HUES64 (cell line): ENCODE results near the gene MEIS1.

Experiments
- H3K27ac ChIP-seq: 2 replicates; pipeline ENCODE4 v1.7.0; 2013; ENCODE audit warnings: low read depth, low read length, inconsistent platforms
- H3K27me3 ChIP-seq: 2 replicates; pipeline ENCODE4 v1.6.1; 2013; ENCODE audit warnings: mild to moderate bottlenecking, low read length; ENCODE audit not compliant: insufficient read depth
- H3K36me3 ChIP-seq: 2 replicates; pipeline ENCODE4 v1.6.1; 2013; ENCODE audit warnings: mild to moderate bottlenecking, low read length; ENCODE audit not compliant: insufficient read depth
- H3K4me1 ChIP-seq: 2 replicates; pipeline ENCODE4 v1.6.1; 2013; ENCODE audit warnings: mild to moderate bottlenecking, low read length, moderate library complexity; ENCODE audit not compliant: insufficient read depth
- H3K4me3 ChIP-seq: 2 replicates; pipeline ENCODE4 v1.5.1; 2013; ENCODE audit warnings: mild to moderate bottlenecking, low read length, moderate library complexity
- H3K9ac ChIP-seq: 2 replicates; pipeline ENCODE4 v1.6.1; 2013; ENCODE audit warnings: mild to moderate bottlenecking, low read depth, low read length
- H3K9me3 ChIP-seq: 2 replicates; pipeline ENCODE4 v1.6.1; 2013; ENCODE audit warnings: low read depth, low read length; ENCODE audit not compliant: insufficient read depth
- WGBS: fragments of 150-250, 120-280 bp; methylation state at CpG from one replicate; pipeline ENCODE4 v1.1.7; 2013; ENCODE audit warnings: missing lambda C conversion rate; 5-methylcytosine and 5-hydroxymethylcytosine counted together

Gene MEIS1

GRCh38 chr2:66519264-66519843, 84.4 kb downstream of the MEIS1 start:
- 83% methylated on average over 6 of the region's 6 CpGs for WGBS
- H3K27me3 ChIP-seq, result no peaks in the 10 kb centered on the region
- H3K4me3 ChIP-seq, result no peak overlapping the region
- peaks cover 39% of the 10 kb centered on the region for H3K4me1 ChIP-seq
- H3K27ac ChIP-seq, result no peak overlapping the region
- H3K9me3 ChIP-seq, result no peaks in the 10 kb centered on the region
- no peaks in the 10 kb centered on the region for H3K36me3 ChIP-seq
- no peak overlapping the region for H3K9ac ChIP-seq

- H3K4me3 ChIP-seq, result no peak overlapping the region
- 80% methylated on average over 6 of the region's 7 CpGs for WGBS
Observed at GRCh38 chr2:66521291-66521922, 86.5 kb downstream of the MEIS1 start.

GRCh38 chr2:66522611-66523376, 87.9 kb downstream of the MEIS1 start:
- Histone ChIP-seq H3K36me3 (no peaks in the 10 kb centered on the region), H3K9me3 (no peaks in the 10 kb centered on the region), H3K9ac (no peak overlapping the region), H3K4me3 (no peak overlapping the region), H3K4me1 (peaks cover 24% of the 10 kb centered on the region), H3K27me3 (no peaks in the 10 kb centered on the region), H3K27ac (no peak overlapping the region)
- WGBS, result 68% methylated on average over 6 of the region's 6 CpGs

More at GRCh38 chr2:66521291-66521922, 86.5 kb downstream of the MEIS1 start:
- no peaks in the 10 kb centered on the region for H3K9me3 ChIP-seq
- no peak overlapping the region for H3K9ac ChIP-seq
- H3K4me1 ChIP-seq, result peaks cover 31% of the 10 kb centered on the region
- no peaks in the 10 kb centered on the region for H3K27me3 ChIP-seq
- H3K36me3 ChIP-seq, result no peaks in the 10 kb centered on the region
- H3K27ac ChIP-seq, result no peak overlapping the region

GRCh38 chr2:66523377-66523969, 88.5 kb downstream of the MEIS1 start:
- Histone ChIP-seq H3K4me3 (no peak overlapping the region), H3K4me1 (peaks cover 24% of the 10 kb centered on the region), H3K36me3 (no peaks in the 10 kb centered on the region), H3K27me3 (no peaks in the 10 kb centered on the region), H3K9me3 (no peaks in the 10 kb centered on the region), H3K27ac (no peak overlapping the region), H3K9ac (no peak overlapping the region)
- 98% methylated on average over 4 of the region's 5 CpGs for WGBS

- WGBS, result 98% methylated on average over 2 of the region's 2 CpGs
- no peak overlapping the region for H3K27ac ChIP-seq
- no peak overlapping the region for H3K4me3 ChIP-seq
- H3K27me3 ChIP-seq, result no peaks in the 10 kb centered on the region
- H3K4me1 ChIP-seq, result peaks cover 24% of the 10 kb centered on the region
- H3K36me3 ChIP-seq, result no peaks in the 10 kb centered on the region
- no peaks in the 10 kb centered on the region for H3K9me3 ChIP-seq
- H3K9ac ChIP-seq, result no peak overlapping the region
Observed at GRCh38 chr2:66523990-66524389, 89.1 kb downstream of the MEIS1 start.

GRCh38 chr2:66525606-66526005, 90.7 kb downstream of the MEIS1 start:
- WGBS, result 72% methylated on average over 5 of the region's 5 CpGs
- H3K9me3 ChIP-seq, result no peaks in the 10 kb centered on the region
- no peak overlapping the region for H3K27ac ChIP-seq
- peaks cover 24% of the 10 kb centered on the region for H3K4me1 ChIP-seq
- H3K4me3 ChIP-seq, result no peak overlapping the region
- H3K9ac ChIP-seq, result no peak overlapping the region
- H3K36me3 ChIP-seq, result no peaks in the 10 kb centered on the region
- no peaks in the 10 kb centered on the region for H3K27me3 ChIP-seq

GRCh38 chr2:66526180-66526579, 91.3 kb downstream of the MEIS1 start:
- 74% methylated on average over 2 of the region's 2 CpGs for WGBS
- H3K4me1 ChIP-seq, result peaks cover 24% of the 10 kb centered on the region
- H3K9me3 ChIP-seq, result no peaks in the 10 kb centered on the region
- H3K9ac ChIP-seq, result no peak overlapping the region
- no peak overlapping the region for H3K4me3 ChIP-seq
- H3K36me3 ChIP-seq, result no peaks in the 10 kb centered on the region
- H3K27ac ChIP-seq, result no peak overlapping the region
- H3K27me3 ChIP-seq, result no peaks in the 10 kb centered on the region

GRCh38 chr2:66528974-66529724, 94.2 kb downstream of the MEIS1 start:
- no peak overlapping the region for H3K27ac ChIP-seq
- WGBS, result 89% methylated on average over 1 of the region's 1 CpG
- H3K27me3 ChIP-seq, result no peaks in the 10 kb centered on the region
- H3K36me3 ChIP-seq, result no peaks in the 10 kb centered on the region
- H3K9me3 ChIP-seq, result no peaks in the 10 kb centered on the region
- H3K9ac ChIP-seq, result no peak overlapping the region
- H3K4me3 ChIP-seq, result no peak overlapping the region
- peaks cover 14% of the 10 kb centered on the region; the same call in 1 of the 2 replicates for H3K4me1 ChIP-seq

GRCh38 chr2:66530651-66531050, 95.7 kb downstream of the MEIS1 start:
- no peaks in the 10 kb centered on the region for H3K36me3 ChIP-seq
- no peaks in the 10 kb centered on the region for H3K9me3 ChIP-seq
- H3K4me3 ChIP-seq, result no peak overlapping the region
- peaks cover 12% of the 10 kb centered on the region for H3K4me1 ChIP-seq
- H3K27me3 ChIP-seq, result no peaks in the 10 kb centered on the region
- 94% methylated on average over 3 of the region's 3 CpGs for WGBS
- H3K9ac ChIP-seq, result no peak overlapping the region
- no peak overlapping the region for H3K27ac ChIP-seq

GRCh38 chr2:66531155-66531554, 96.2 kb downstream of the MEIS1 start:
- Histone ChIP-seq H3K27me3 (no peaks in the 10 kb centered on the region), H3K4me1 (peaks cover 12% of the 10 kb centered on the region), H3K9ac (no peak overlapping the region), H3K36me3 (no peaks in the 10 kb centered on the region), H3K4me3 (no peak overlapping the region), H3K27ac (no peak overlapping the region), H3K9me3 (no peaks in the 10 kb centered on the region)
- WGBS, result 100% methylated on average over 1 of the region's 1 CpG
